B cell (primary cell): Measurements from ENCODE around the gene JAK2.

Experiments used
- CTCF ChIP-seq: fragments of 200-600 bp; IDR thresholded peaks from one replicate; pipeline ENCODE4 v1.8.0; 2022; ENCODE audit warnings: antibody characterized with exemption, mild to moderate bottlenecking
- EZH2 ChIP-seq: IDR thresholded peaks from 2 replicates; pipeline ENCODE4 v1.6.1; 2012; ENCODE audit warnings: borderline replicate concordance, low read depth, mild to moderate bottlenecking, moderate library complexity, low read length; ENCODE audit not compliant: insufficient read depth, poor library complexity, severe bottlenecking

- TF ChIP-seq EZH2 (no peak), CTCF (no peak)
These were observed 56.5 kb downstream of the JAK2 start for GRCh38 chr9:5041390-5042115.
